Dedifferentiated amniotic fluid mesenchymal stem cell (primary cell): ENCODE data around the gene DPM1.

Experiments
- DNase-seq: peaks from one replicate; pipeline ENCODE4 v3.0.0-alpha.2; 2016; ENCODE audit errors: extremely low spot score

Gene DPM1

GRCh38 chr20:50898475-50898874 lies 59.9 kb downstream of the DPM1 start:
- DNase-seq, result peak; percentile 34

GRCh38 chr20:50895111-50895830 lies 63.1 kb downstream of the DPM1 start:
- DNase-seq, result no peak

- DNase-seq, result no peak
Observed at GRCh38 chr20:50893620-50894019, 64.7 kb downstream of the DPM1 start.

DNA sequence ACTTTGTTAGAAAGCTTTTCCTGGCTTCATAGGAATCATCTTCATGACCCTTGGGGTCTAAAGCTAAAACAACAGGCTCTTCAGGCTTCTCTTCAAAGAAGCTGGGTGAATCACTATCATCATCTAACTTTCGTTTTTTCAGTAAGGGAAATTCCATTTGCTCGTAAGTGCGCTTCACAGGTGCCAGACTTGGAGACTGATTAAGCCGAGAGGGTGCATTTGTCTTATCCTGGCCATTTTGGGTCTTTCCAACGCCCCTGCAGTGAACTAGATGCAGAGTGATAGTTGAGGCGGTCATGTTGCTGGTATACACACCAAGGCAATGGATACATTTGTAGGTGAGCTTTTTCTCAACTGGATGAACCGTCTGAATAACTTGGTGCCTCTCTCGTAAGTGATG lies 65.9 kb downstream of the DPM1 start:
- DNase-seq, result no peak

GRCh38 chr20:50891138-50891537 lies 67.2 kb downstream of the DPM1 start:
- no peak for DNase-seq

- DNase-seq, result no peak
Observed at GRCh38 chr20:50887576-50887975, 70.8 kb downstream of the DPM1 start.

GRCh38 chr20:50886184-50886790 lies 72.0 kb downstream of the DPM1 start:
- no peak for DNase-seq

DNA sequence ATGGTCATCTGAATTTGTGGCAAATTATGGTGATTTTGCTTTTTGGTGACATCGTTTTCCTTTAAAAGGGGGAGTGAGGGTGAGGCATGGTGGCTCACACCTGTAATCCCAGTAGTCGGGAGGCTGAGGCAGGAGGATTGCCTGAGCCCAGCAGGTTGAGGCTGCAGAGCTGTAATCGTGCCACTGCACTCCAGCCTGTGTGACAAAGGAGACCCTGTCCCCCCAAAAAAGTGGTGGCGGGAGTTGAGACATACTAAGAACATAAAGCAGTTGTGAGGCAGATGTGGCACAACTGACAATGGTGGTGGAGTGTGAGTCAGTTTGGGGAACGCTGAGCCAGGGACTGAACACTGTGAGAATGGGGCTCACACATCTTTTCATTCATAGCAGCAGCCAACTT lies 72.6 kb downstream of the DPM1 start:
- DNase-seq, result no peak

DNA sequence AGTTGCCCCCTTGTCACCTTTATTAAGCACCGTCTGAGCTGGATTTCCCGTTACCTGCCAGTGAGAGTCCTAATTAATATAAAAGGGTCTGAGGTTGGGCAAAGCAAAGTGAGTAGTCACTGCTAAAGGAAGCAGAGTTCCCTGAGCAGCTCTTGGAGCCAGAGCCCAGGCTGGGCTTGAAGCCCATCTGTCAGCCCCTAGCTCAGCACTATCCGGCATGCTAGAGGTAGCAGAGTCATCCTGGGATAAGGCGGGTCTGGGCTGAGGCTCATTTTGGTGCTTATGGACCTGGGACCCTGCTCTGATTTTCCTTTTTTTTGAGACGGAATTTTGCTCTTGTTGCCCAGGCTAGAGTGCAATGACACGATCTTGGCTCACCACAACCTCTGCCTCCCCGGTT lies 73.3 kb downstream of the DPM1 start:
- no peak for DNase-seq
